ENCODE results near the gene IL12RB1.

- TF ChIP-seq CTCF (IDR thresholded peaks at IDR 0.05) (no peak), POLR2A (IDR thresholded peaks at IDR 0.05) (no peak)
These were observed 32.4 kb upstream of the IL12RB1 start for GRCh38 chr19:18119013-18119716.

Data from thyroid gland (tissue), 4 donors.